ENCODE data around the gene MRTO4. TPM values are rescaled to one million over a fixed set of nuclear protein-coding genes. Genes with fewer than 3 reads are reported as not detected.

MRTO4 gene
- total RNA-seq, 1 experiment from 2014 or later, result 90.1 TPM

DNA sequence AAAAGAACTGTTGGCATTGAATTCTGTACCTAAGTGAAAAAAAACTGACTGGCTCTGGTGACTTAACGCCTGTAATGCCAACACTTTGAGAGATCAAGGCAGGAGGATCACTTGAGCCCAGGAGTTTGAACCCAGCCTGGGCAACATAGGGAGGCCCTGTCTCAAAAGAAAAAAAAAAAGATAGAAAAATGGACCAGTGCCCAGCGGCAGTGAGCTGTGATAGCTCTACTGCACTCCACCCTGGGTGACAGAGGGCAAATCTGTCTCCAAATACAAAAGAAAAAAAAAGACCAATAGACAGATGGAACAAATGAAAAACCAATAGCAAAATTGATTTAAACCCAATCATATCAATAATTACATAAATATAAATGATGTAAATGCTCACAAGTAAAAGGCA is 37.6 kb downstream of the MRTO4 start:
- ChIA-PET POLR2A (no interaction called here), CTCF (no interaction called here)
- H3K4me1 ChIP-seq (ENCODE audit: control insufficient read depth, insufficient read depth, low read length), result peaks cover 5% of the 10 kb centered on the region; the same call in 1 of the 2 replicates
- intact Hi-C loops (cut with micrococcal nuclease; ENCODE audit: unreplicated experiment) (no loop called here), in situ Hi-C loops (cut with HindIII; ENCODE audit: low pct_unique_long_range_greater_than_20kb, low sequenced_read_pairs) (no loop called here)
- TF ChIP-seq, protein P1, sequence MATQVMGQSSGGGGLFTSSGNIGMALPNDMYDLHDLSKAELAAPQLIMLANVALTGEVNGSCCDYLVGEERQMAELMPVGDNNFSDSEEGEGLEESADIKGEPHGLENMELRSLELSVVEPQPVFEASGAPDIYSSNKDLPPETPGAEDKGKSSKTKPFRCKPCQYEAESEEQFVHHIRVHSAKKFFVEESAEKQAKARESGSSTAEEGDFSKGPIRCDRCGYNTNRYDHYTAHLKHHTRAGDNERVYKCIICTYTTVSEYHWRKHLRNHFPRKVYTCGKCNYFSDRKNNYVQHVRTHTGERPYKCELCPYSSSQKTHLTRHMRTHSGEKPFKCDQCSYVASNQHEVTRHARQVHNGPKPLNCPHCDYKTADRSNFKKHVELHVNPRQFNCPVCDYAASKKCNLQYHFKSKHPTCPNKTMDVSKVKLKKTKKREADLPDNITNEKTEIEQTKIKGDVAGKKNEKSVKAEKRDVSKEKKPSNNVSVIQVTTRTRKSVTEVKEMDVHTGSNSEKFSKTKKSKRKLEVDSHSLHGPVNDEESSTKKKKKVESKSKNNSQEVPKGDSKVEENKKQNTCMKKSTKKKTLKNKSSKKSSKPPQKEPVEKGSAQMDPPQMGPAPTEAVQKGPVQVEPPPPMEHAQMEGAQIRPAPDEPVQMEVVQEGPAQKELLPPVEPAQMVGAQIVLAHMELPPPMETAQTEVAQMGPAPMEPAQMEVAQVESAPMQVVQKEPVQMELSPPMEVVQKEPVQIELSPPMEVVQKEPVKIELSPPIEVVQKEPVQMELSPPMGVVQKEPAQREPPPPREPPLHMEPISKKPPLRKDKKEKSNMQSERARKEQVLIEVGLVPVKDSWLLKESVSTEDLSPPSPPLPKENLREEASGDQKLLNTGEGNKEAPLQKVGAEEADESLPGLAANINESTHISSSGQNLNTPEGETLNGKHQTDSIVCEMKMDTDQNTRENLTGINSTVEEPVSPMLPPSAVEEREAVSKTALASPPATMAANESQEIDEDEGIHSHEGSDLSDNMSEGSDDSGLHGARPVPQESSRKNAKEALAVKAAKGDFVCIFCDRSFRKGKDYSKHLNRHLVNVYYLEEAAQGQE (IDR thresholded peaks at IDR 0.05; ENCODE audit: insufficient read depth in 1 of 2, low read depth in 2 of 2, low read length in 1 of 2), result no peak
- TF ChIP-seq SIN3A (IDR thresholded peaks at IDR 0.05; ENCODE audit: borderline replicate concordance, insufficient read depth, low read depth, low read length) (no peak), TCF7L2 (IDR thresholded peaks at IDR 0.05; ENCODE audit: low read depth, low read length) (no peak), POLR2AphosphoS5 (IDR thresholded peaks at IDR 0.05; ENCODE audit: low read depth, low read length) (no peak)
- TF ChIP-seq, protein P2, sequence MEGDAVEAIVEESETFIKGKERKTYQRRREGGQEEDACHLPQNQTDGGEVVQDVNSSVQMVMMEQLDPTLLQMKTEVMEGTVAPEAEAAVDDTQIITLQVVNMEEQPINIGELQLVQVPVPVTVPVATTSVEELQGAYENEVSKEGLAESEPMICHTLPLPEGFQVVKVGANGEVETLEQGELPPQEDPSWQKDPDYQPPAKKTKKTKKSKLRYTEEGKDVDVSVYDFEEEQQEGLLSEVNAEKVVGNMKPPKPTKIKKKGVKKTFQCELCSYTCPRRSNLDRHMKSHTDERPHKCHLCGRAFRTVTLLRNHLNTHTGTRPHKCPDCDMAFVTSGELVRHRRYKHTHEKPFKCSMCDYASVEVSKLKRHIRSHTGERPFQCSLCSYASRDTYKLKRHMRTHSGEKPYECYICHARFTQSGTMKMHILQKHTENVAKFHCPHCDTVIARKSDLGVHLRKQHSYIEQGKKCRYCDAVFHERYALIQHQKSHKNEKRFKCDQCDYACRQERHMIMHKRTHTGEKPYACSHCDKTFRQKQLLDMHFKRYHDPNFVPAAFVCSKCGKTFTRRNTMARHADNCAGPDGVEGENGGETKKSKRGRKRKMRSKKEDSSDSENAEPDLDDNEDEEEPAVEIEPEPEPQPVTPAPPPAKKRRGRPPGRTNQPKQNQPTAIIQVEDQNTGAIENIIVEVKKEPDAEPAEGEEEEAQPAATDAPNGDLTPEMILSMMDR (IDR thresholded peaks at IDR 0.05), result no peak
- peak overlapping the region; percentile 39 to 60 for H3K4me3 ChIP-seq (ENCODE audit: low read depth in 2 of 2, low read length in 2 of 2)
- no peak for DNase-seq (ENCODE audit: low read depth, low spot score)
- H3K27me3 ChIP-seq (ENCODE audit: control insufficient read depth, insufficient read depth, low read length), result no peaks in the 10 kb centered on the region
- ATAC-seq, result no peak
- H3K36me3 ChIP-seq (ENCODE audit: control insufficient read depth, insufficient read depth, low read length), result no peaks in the 10 kb centered on the region
- no TSS peak for BruUV-seq (replicated peaks)
- no peaks in the 10 kb centered on the region for H3K9me3 ChIP-seq (ENCODE audit: control insufficient read depth, insufficient read depth, low read depth, low read length)
- peak overlapping the region; percentile 40; the same call in 1 of the 2 replicates for H3K27ac ChIP-seq (ENCODE audit: low read length)

DNA sequence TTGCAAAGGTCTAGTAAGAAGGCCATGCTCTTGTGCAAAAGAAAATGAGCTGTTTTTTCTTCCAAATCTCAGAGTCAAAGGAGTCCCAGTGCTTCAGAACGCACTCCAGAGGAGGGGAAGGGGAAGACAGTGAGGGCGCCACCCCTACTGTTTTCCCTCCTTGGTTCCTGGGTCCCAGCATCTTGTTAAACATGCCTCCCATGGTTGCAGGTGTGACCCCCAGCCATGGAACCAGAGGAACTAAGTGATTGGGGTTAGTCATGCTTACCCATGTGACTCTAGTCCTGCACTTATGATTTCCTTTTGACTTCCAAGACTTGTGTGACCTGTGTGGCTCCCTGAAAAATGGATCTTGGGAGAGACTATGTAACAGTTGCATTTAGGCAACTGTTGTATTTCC is 43.0 kb downstream of the MRTO4 start:
- DNase-seq (ENCODE audit: low read depth, low spot score), result no peak
- BruUV-seq (replicated peaks), result no TSS peak
- intact Hi-C loops (cut with micrococcal nuclease; ENCODE audit: unreplicated experiment) (no loop called here), in situ Hi-C loops (cut with HindIII; ENCODE audit: low pct_unique_long_range_greater_than_20kb, low sequenced_read_pairs) (no loop called here)
- ATAC-seq, result no peak
- Histone ChIP-seq H3K27me3 (ENCODE audit: control insufficient read depth, insufficient read depth, low read length) (no peaks in the 10 kb centered on the region), H3K4me1 (ENCODE audit: control insufficient read depth, insufficient read depth, low read length) (no peaks in the 10 kb centered on the region), H3K36me3 (ENCODE audit: control insufficient read depth, insufficient read depth, low read length) (no peaks in the 10 kb centered on the region), H3K27ac (ENCODE audit: low read length) (no peak overlapping the region), H3K4me3 (ENCODE audit: low read depth in 2 of 2, low read length in 2 of 2) (no peak overlapping the region), H3K9me3 (ENCODE audit: control insufficient read depth, insufficient read depth, low read depth, low read length) (no peaks in the 10 kb centered on the region)
- TF ChIP-seq SIN3A (IDR thresholded peaks at IDR 0.05; ENCODE audit: borderline replicate concordance, insufficient read depth, low read depth, low read length) (no peak), TCF7L2 (IDR thresholded peaks at IDR 0.05; ENCODE audit: low read depth, low read length) (no peak), POLR2AphosphoS5 (IDR thresholded peaks at IDR 0.05; ENCODE audit: low read depth, low read length) (no peak)
- TF ChIP-seq, protein P1 (IDR thresholded peaks at IDR 0.05; ENCODE audit: insufficient read depth in 1 of 2, low read depth in 2 of 2, low read length in 1 of 2), result no peak
- TF ChIP-seq, protein P2 (IDR thresholded peaks at IDR 0.05), result no peak
- ChIA-PET CTCF (no interaction called here), POLR2A (no interaction called here)
